BE2C (cell line): ENCODE results near the gene FXYD7.

ENCODE experiments used
- DNase-seq: peaks from one replicate; pipeline ENCODE4 v3.0.0-alpha.2; 2020
- H3K27me3 ChIP-seq: fragments of 250-450 bp; sonication (Bioruptor Pico); 2 replicates; pipeline ENCODE4 v1.5.1; 2020; ENCODE audit warnings: mild to moderate bottlenecking
- H3K36me3 ChIP-seq: fragments of 250-450 bp; sonication (Bioruptor Pico); 2 replicates; pipeline ENCODE4 v1.5.1; 2020; ENCODE audit warnings: mild to moderate bottlenecking
- H3K4me1 ChIP-seq: fragments of 250-450 bp; sonication (Bioruptor Pico); 2 replicates; pipeline ENCODE4 v1.5.1; 2020
- H3K4me3 ChIP-seq: 2 replicates; pipeline ENCODE4 v1.5.1; 2011; ENCODE audit warnings: low read depth, low read length
- H3K9me3 ChIP-seq: fragments of 250-450 bp; sonication (Bioruptor Pico); 2 replicates; pipeline ENCODE4 v1.5.1; 2020
- TF ChIP-seq, protein P1 (sequence below): IDR thresholded peaks from 2 replicates; pipeline ENCODE4 v1.5.1; 2012; ENCODE audit warnings: mild to moderate bottlenecking, low read depth, low read length

Gene FXYD7

DNA sequence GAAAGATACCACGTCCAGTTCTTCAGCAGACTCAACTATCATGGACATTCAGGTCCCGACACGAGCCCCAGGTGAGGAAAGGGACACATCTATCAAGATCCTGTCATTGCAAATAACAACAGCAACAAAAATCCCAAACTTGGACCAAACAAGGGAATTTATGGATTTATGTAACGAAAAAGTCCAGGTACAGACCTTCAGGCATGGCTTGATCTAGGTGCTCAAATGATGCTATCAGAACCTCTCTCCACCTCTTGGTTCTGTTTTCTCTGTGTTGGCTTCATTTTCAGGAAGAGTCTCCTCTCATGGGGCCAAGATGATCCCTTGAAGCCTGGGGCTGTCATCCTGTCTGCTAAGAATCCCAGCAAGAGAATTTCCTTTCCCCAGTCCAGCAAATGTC, 14.4 kb downstream of the FXYD7 start:
- Histone ChIP-seq H3K27me3 (peaks cover 82% of the 10 kb centered on the region), H3K9me3 (0 out of 2 replicates have a peak, but pooled peaks cover 2% of the 10 kb centered on the region), H3K4me3 (no peak overlapping the region), H3K36me3 (no peaks in the 10 kb centered on the region), H3K4me1 (no peaks in the 10 kb centered on the region)
- DNase-seq: no peak
- TF ChIP-seq, protein P1, sequence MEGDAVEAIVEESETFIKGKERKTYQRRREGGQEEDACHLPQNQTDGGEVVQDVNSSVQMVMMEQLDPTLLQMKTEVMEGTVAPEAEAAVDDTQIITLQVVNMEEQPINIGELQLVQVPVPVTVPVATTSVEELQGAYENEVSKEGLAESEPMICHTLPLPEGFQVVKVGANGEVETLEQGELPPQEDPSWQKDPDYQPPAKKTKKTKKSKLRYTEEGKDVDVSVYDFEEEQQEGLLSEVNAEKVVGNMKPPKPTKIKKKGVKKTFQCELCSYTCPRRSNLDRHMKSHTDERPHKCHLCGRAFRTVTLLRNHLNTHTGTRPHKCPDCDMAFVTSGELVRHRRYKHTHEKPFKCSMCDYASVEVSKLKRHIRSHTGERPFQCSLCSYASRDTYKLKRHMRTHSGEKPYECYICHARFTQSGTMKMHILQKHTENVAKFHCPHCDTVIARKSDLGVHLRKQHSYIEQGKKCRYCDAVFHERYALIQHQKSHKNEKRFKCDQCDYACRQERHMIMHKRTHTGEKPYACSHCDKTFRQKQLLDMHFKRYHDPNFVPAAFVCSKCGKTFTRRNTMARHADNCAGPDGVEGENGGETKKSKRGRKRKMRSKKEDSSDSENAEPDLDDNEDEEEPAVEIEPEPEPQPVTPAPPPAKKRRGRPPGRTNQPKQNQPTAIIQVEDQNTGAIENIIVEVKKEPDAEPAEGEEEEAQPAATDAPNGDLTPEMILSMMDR: no peak

DNA sequence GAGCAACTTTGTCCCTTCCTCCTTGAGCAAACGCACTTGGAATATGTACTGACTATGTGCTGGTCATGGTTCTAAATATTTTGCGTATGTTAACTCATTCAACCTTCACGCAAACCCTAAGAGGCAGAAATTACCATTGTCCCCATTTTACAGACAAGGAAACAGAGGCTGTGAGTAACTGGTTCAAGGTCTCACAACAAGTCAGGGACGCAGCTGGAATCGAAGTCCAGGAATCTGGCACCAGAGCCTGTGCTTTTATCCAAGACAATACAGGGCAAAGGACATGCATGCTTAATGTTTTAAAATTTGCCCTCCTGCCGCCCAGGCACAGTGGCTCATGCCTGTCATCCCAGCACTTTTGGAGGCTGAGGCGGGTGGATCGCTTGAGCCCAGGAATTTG, 16.6 kb downstream of the FXYD7 start:
- no peak for DNase-seq
- Histone ChIP-seq H3K4me1 (no peaks in the 10 kb centered on the region), H3K36me3 (no peaks in the 10 kb centered on the region), H3K4me3 (no peak overlapping the region), H3K27me3 (peaks cover 64% of the 10 kb centered on the region), H3K9me3 (0 out of 2 replicates have a peak, but pooled peaks cover 2% of the 10 kb centered on the region)
- TF ChIP-seq, protein P1: no peak

DNA sequence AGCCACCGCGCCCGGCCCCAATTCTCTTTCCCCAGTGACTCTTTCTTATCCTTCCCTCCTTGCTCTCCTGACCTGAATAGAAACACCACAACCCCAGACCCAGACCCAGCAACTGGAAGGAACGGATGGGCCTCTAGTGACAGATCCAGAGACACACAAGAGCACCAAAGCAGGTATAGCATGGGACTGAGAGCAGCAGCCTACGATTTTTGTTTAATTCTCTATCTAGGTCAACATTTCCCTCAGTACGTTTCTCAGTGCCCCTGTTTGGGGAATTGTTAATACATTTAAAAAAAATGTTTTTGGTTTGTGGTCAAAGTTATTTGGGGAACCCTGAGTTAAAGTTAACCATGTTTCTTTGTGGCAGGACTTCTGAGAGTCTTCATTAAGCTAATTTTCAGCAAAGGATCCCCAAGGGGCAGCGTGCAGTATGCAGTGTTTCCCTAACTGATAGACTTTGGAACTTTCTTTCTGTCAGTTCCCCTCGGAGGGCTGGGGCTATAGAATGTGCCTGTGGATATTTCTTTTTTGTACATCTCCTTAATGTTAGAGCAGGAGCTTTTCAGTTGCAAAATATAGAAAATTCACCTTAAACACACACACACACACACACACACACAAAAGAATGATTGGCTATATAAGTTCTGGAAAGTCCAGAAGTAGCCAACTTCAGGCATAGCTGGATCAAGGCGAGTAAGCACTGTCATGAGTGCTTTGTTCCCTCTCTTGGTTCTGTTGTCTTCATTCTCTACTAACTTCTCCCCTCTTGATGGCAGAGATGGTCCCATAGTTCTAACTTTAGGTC, 17.8 kb downstream of the FXYD7 start:
- TF ChIP-seq, protein P1: no peak
- Histone ChIP-seq H3K4me3 (no peak overlapping the region), H3K27me3 (peaks cover 51% of the 10 kb centered on the region), H3K9me3 (0 out of 2 replicates have a peak, but pooled peaks cover 2% of the 10 kb centered on the region), H3K4me1 (no peaks in the 10 kb centered on the region), H3K36me3 (no peaks in the 10 kb centered on the region)
- no peak for DNase-seq

DNA sequence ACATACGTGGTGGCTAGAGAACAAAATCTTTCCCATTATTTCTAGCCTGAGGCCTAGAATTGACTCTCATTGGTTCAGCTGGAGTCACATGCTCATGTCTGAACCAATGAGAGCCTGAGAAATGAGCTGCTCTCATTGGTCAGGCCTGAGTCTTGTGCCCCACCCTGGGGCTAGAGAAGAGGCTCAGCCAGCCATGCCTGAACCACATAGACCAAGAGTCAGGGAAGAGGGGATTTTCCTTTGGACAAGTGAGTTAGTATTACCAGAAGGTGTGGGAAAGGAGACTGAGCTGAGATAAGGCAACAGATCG, 18.3 kb downstream of the FXYD7 start:
- Histone ChIP-seq H3K4me1 (no peaks in the 10 kb centered on the region), H3K36me3 (no peaks in the 10 kb centered on the region), H3K9me3 (0 out of 2 replicates have a peak, but pooled peaks cover 2% of the 10 kb centered on the region)

DNA sequence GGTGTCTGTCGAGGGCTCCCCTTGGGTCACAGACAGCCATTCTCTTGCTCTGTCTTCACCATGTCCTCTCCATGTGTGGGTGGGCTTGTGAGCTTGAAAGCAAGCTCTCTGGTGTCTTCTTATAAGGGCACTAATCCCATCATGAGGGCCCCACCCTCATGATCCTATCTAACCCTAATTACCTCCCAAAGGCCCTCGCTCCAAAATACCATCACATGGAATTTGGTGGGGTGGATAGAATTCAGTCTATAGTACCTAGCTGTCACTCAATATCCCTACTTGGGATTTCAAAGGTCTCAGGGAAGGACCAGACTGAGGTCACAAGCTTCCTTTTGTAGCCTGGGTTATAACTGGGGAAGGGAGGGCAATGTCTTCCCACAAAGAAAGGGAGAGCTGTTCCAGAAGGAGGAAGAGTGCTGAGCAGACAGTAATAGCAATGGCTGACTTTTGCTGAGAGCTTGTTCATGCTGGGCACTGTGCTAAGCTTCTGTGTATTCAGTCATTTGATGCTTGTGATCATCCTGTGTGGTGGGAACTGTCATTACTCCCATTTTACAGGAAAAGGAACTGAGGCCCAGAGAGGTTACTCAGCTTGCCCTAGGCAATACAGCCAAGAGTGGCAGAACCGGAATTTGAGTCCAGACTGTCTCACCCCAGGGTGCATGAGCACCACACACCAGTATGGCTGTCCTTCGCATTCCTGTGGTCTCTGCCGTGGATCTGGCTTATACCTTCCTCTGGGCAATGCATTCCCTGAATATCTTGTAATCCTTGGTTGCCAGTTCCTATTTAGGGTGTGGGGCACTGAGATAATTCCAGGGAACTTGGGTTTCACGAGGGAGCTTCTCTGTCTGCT, 19.6 kb downstream of the FXYD7 start:
- H3K4me3 ChIP-seq: no peak overlapping the region
- 0 out of 2 replicates have a peak, but pooled peaks cover 2% of the 10 kb centered on the region for H3K9me3 ChIP-seq
- TF ChIP-seq, protein P1: no peak
- H3K4me1 ChIP-seq: no peaks in the 10 kb centered on the region
- H3K36me3 ChIP-seq: no peaks in the 10 kb centered on the region
- no peak for DNase-seq
- peaks cover 33% of the 10 kb centered on the region for H3K27me3 ChIP-seq

More for the DNA sequence above, 18.3 kb downstream of the FXYD7 start:
- TF ChIP-seq, protein P1: no peak
- peaks cover 46% of the 10 kb centered on the region for H3K27me3 ChIP-seq
- no peak for DNase-seq
- H3K4me3 ChIP-seq: no peak overlapping the region

DNA sequence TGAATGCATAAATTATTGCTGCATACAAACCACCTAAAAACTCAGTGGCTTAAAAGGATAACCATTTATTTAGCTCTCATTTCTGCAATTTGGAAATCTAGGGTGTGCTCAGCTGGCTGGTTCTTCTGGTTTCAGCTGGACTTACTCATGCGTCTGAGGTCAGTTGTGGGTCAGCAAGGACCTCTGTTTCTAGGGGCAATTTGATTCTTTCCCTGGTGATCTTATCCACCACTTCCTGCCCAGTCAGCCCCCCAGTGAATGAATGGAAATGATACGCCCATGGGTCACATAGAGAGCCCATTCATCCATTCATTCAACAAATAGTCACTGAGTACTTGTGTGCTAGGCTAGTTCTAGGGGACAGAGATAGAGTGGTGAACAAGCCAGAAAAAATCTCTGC, 21.4 kb downstream of the FXYD7 start:
- Histone ChIP-seq H3K9me3 (no peaks in the 10 kb centered on the region), H3K36me3 (no peaks in the 10 kb centered on the region), H3K4me3 (no peak overlapping the region), H3K4me1 (no peaks in the 10 kb centered on the region), H3K27me3 (peaks cover 16% of the 10 kb centered on the region)
- no peak for DNase-seq
- TF ChIP-seq, protein P1: no peak
